ENCODE data around the gene HMOX1. TPM values are rescaled to one million over a fixed set of nuclear protein-coding genes. Genes with fewer than 3 reads are reported as not detected.

HMOX1 gene
- total and polyA plus RNA-seq, 12 donors, result 1.6 to 68.0 (median 4.2) TPM

- no peak for TF ChIP-seq CTCF (IDR thresholded peaks at IDR 0.05)
- intact Hi-C loops (cut with DNase I), result no loop called here
- Histone ChIP-seq H3K27ac (peak overlapping the region in 2 of 10 donors; percentile 83 to 93), H3K36me3 (no peaks in the 10 kb centered on the region), H3K4me3 (no peak overlapping the region), H3K9me3 (no peaks in the 10 kb centered on the region), H3K27me3 (no peaks in the 10 kb centered on the region), H3K4me1 (peaks cover 3 to 82% (median 21%) of the 10 kb centered on the region in 9 donors)
- 89 to 90% methylated on average over 3 of the region's 3 CpGs for WGBS, 2 donors
- no peak for ATAC-seq
- DNase-seq, result no peak
These were observed 5.9 kb upstream of the HMOX1 start for GRCh38 chr22:35375031-35375430.

- H3K27ac ChIP-seq, result peak overlapping the region in 2 of 10 donors; percentile 83 to 93
- ATAC-seq, result no peak
These were observed 5.4 kb upstream of the HMOX1 start for GRCh38 chr22:35375526-35375925.

GRCh38 chr22:35376728-35377472 is 4.0 kb upstream of the HMOX1 start:
- H3K27me3 ChIP-seq, result no peaks in the 10 kb centered on the region
- WGBS, 2 donors, result 28 to 41% methylated on average over 17 of the region's 17 CpGs
- TF ChIP-seq CTCF (IDR thresholded peaks at IDR 0.05), result no peak
- H3K9me3 ChIP-seq, result no peaks in the 10 kb centered on the region
- H3K36me3 ChIP-seq, result no peaks in the 10 kb centered on the region
- peaks cover 3 to 83% (median 33%) of the 10 kb centered on the region in 9 donors for H3K4me1 ChIP-seq
- ATAC-seq, result peak; percentile 32 to 79 (median 62)
- intact Hi-C loops (cut with DNase I), result no loop called here
- peak overlapping the region in 9 of 10 donors; percentile 17 to 93 (median 70) for H3K27ac ChIP-seq
- DNase-seq, result peak; percentile 83 to 95
- no peak overlapping the region for H3K4me3 ChIP-seq

More at GRCh38 chr22:35375526-35375925, 5.4 kb upstream of the HMOX1 start:
- H3K4me1 ChIP-seq, result peaks cover 3 to 82% (median 24%) of the 10 kb centered on the region in 9 donors
- no peaks in the 10 kb centered on the region for H3K36me3 ChIP-seq
- 73 to 79% methylated on average over 8 of the region's 8 CpGs for WGBS, 2 donors
- H3K4me3 ChIP-seq, result no peak overlapping the region
- H3K9me3 ChIP-seq, result no peaks in the 10 kb centered on the region
- DNase-seq, result no peak
- intact Hi-C loops (cut with DNase I), result no loop called here
- no peak for TF ChIP-seq CTCF (IDR thresholded peaks at IDR 0.05)
- H3K27me3 ChIP-seq, result no peaks in the 10 kb centered on the region

GRCh38 chr22:35377735-35378134 is 3.2 kb upstream of the HMOX1 start:
- H3K4me3 ChIP-seq, result no peak overlapping the region
- TF ChIP-seq CTCF (IDR thresholded peaks at IDR 0.05), result no peak
- WGBS, 2 donors, result 87 to 92% methylated on average over 3 of the region's 3 CpGs
- H3K27me3 ChIP-seq, result no peaks in the 10 kb centered on the region
- H3K36me3 ChIP-seq, result peaks cover 0 to 4% (median 0%) of the 10 kb centered on the region in 9 donors
- ATAC-seq (no peak), DNase-seq (no peak)
- no peaks in the 10 kb centered on the region for H3K9me3 ChIP-seq
- H3K27ac ChIP-seq, result peak overlapping the region in 9 of 10 donors; percentile 17 to 93 (median 68)
- H3K4me1 ChIP-seq, result peaks cover 3 to 80% (median 26%) of the 10 kb centered on the region in 9 donors
- intact Hi-C loops (cut with DNase I), result no loop called here

Measured in heart right ventricle (tissue), 16 donors.